HepG2 (cell line): Measurements from ENCODE around the gene RPUSD4. TPM values are rescaled to one million over a fixed set of nuclear protein-coding genes. Genes with fewer than 3 reads are reported as not detected.

ENCODE experiments used
- AGO2 ChIP-seq: fragments of 200-400 bp; formaldehyde crosslinking; optimal IDR thresholded peaks from 2 replicates; pipeline ENCODE3; 2017; ENCODE audit warnings: mild to moderate bottlenecking, low read depth, low read length, moderate library complexity
- ARNT2 ChIP-seq: sonication (generic); formaldehyde crosslinking; IDR thresholded peaks from 2 replicates; pipeline ENCODE4 v1.8.0; 2022; ENCODE audit warnings: mild to moderate bottlenecking, low read depth, missing genetic modification reagents, moderate library complexity
- CREBL2 ChIP-seq: sonication (generic); formaldehyde crosslinking; IDR thresholded peaks from 2 replicates; pipeline ENCODE4 v1.8.1; 2023; ENCODE audit warnings: missing genetic modification reagents, mild to moderate bottlenecking, borderline replicate concordance
- CSRNP2 ChIP-seq: sonication (generic); formaldehyde crosslinking; conservative IDR thresholded peaks from 2 replicates; pipeline ENCODE4 v1.8.0; 2022; ENCODE audit warnings: low read depth, missing genetic modification reagents
- ETV5 ChIP-seq: IDR thresholded peaks from 2 replicates; pipeline ENCODE4 v1.6.1; 2018; ENCODE audit warnings: missing biosample characterization, missing genetic modification reagents, inconsistent platforms, borderline replicate concordance
- HCFC1 ChIP-seq: fragments of 150-350 bp; IDR thresholded peaks from 2 replicates; pipeline ENCODE4 v1.6.1; 2014; ENCODE audit warnings: low read depth, low read length
- HNRNPUL1 ChIP-seq: fragments of 200-400 bp; formaldehyde crosslinking; IDR thresholded peaks from 2 replicates; pipeline ENCODE4 v1.6.1; 2017; ENCODE audit warnings: low read depth, mild to moderate bottlenecking, low read length, moderate library complexity
- PHF5A ChIP-seq: IDR thresholded peaks from one replicate; pipeline ENCODE4 v1.6.1; 2018; ENCODE audit warnings: low read depth, missing genetic modification reagents; ENCODE audit not compliant: unreplicated experiment
- SCMH1 ChIP-seq: sonication (generic); formaldehyde crosslinking; IDR thresholded peaks from 2 replicates; pipeline ENCODE4 v1.9.0; 2021; ENCODE audit warnings: missing genetic modification reagents, mild to moderate bottlenecking, borderline replicate concordance
- SMARCE1 ChIP-seq: fragments of 450-650 bp; IDR thresholded peaks from 2 replicates; pipeline ENCODE4 v1.6.1; 2017; ENCODE audit warnings: borderline replicate concordance
- TBP ChIP-seq: sonication (generic); formaldehyde crosslinking; IDR thresholded peaks from 2 replicates; pipeline ENCODE4 v1.5.0; 2020; ENCODE audit warnings: missing genetic modification reagents
- TP53 ChIP-seq: sonication (generic); formaldehyde crosslinking; conservative IDR thresholded peaks from 2 replicates; pipeline ENCODE4 v1.4.0; 2020; ENCODE audit warnings: missing genetic modification reagents
- ZBTB14 ChIP-seq: sonication (generic); formaldehyde crosslinking; IDR thresholded peaks from 2 replicates; pipeline ENCODE4 v1.4.0; 2020; ENCODE audit warnings: missing genetic modification reagents
- ZMYM2 ChIP-seq: sonication (generic); formaldehyde crosslinking; IDR thresholded peaks from 2 replicates; pipeline ENCODE4 v1.8.0; 2022; ENCODE audit warnings: mild to moderate bottlenecking, missing genetic modification reagents
- ZNF362 ChIP-seq: sonication (generic); formaldehyde crosslinking; IDR thresholded peaks from 2 replicates; pipeline ENCODE4 v1.4.0; 2020; ENCODE audit warnings: missing genetic modification reagents, mild to moderate bottlenecking, borderline replicate concordance
- ZNF563 ChIP-seq: sonication (generic); formaldehyde crosslinking; IDR thresholded peaks from 2 replicates; pipeline ENCODE4 v1.8.0; 2022; ENCODE audit warnings: mild to moderate bottlenecking, moderate library complexity, missing genetic modification reagents
- polyA plus RNA-seq, 8 experiments: library from polyadenylated mRNA; depleted of rRNA in 3 of 8; stranded (reverse) in 7 of 8; unstranded in 1 of 8; fragments of >200 nt; fragmentation: Illumina TruSeq in 4 of 8; extraction: Trizol in 4 of 8; gene quantifications; 2 replicates each; pipeline versions ENCODE4 v1.2.1 to v1.2.3, GENCODE V29; 2011 to 2016; ENCODE audit warnings: low read depth in 4 of 8, missing spikeins in 1 of 8, mixed read lengths in 1 of 8; ENCODE audit not compliant: insufficient read depth in 1 of 8
- total RNA-seq, 5 experiments: library from RNA; depleted of rRNA; stranded (reverse); fragments of >200 nt; fragmentation: Illumina TruSeq; extraction: Trizol; gene quantifications; 2 replicates each; pipeline ENCODE4 v1.2.3, GENCODE V29; 2016; ENCODE audit warnings: low read depth in 1 of 5
- TF ChIP-seq, protein P1 (sequence below): sonication (generic); formaldehyde crosslinking; IDR thresholded peaks from 2 replicates; pipeline ENCODE4 v1.9.0; 2021; ENCODE audit warnings: missing genetic modification reagents, borderline replicate concordance
- TF ChIP-seq, protein P2 (sequence below): sonication (generic); formaldehyde crosslinking; IDR thresholded peaks from 2 replicates; pipeline ENCODE4 v1.4.0; 2020; ENCODE audit warnings: missing genetic modification reagents, borderline replicate concordance

Gene RPUSD4
- total and polyA plus RNA-seq, 2 of the 13 experiments (the other 11 are each of a cell fraction or from before 2014, with no cell fraction given) = 45.0 to 52.9 TPM

DNA sequence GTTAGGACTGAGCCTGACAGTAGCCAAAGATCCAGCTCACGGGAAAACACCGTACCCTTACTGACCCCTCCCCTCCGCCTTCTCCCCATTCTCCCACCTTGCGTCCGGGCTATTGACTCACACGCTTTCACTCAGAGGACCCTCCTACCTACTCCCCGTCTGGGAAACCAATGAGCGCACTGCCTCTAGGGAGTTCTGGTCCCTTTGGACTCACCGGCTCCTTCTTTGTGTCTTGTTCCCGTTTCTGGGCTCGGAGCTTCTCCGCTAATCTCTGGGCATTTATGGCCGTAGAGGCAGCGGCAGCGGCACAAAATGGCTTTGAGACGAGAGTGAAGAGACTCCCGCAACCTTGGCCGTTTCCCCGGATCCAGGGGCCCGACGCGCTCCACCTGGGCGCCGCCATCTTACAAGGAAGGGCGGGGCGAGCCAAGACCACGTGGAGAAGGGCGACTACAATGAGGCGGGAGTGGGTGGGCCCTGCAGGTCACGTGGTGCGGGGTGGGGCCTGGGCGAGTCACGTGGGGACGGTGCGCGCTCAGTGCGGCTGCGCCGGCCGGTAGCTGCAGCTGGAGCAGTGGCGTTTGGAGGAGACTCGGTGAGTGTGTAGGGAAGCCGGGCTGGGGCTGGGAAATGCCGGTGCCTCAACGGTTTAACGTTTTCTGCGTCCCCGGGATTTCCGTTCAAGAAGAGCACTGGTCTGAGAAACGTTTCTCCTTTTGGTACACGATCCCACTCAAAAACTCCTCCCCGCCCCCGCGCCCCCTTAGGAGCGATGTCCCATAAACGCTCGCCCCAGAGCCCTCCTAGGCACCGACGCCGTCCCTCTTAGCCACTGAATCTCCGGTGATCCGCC, at the start of gene RPUSD4, which contains the start of gene FAM118B (continued):
- TF ChIP-seq ARNT2 (CRISPR knock-in tag) (peak; percentile 91), ZNF563 (CRISPR knock-in tag) (peak; percentile 22; the same call in 1 of the 2 replicates), ETV5 (CRISPR knock-in tag) (0 out of 2 replicates have a peak, but pooled peaks have one; percentile 44), PHF5A (CRISPR knock-in tag) (peak; percentile 36), HNRNPUL1 (no peak), SCMH1 (CRISPR knock-in tag) (no peak), HCFC1 (peak; percentile 52; the same call in 1 of the 2 replicates), TBP (CRISPR knock-in tag) (no peak), AGO2 (peak; percentile 57), CSRNP2 (CRISPR knock-in tag) (no peak), ZMYM2 (CRISPR knock-in tag) (no peak), CREBL2 (CRISPR knock-in tag) (0 out of 2 replicates have a peak, but pooled peaks have one; percentile 81), TP53 (no peak), SMARCE1 (no peak), ZNF362 (no peak), ZBTB14 (no peak; the same call in 1 of the 2 replicates)
- TF ChIP-seq, protein P1, sequence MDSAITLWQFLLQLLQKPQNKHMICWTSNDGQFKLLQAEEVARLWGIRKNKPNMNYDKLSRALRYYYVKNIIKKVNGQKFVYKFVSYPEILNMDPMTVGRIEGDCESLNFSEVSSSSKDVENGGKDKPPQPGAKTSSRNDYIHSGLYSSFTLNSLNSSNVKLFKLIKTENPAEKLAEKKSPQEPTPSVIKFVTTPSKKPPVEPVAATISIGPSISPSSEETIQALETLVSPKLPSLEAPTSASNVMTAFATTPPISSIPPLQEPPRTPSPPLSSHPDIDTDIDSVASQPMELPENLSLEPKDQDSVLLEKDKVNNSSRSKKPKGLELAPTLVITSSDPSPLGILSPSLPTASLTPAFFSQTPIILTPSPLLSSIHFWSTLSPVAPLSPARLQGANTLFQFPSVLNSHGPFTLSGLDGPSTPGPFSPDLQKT = no peak
- TF ChIP-seq, protein P2, sequence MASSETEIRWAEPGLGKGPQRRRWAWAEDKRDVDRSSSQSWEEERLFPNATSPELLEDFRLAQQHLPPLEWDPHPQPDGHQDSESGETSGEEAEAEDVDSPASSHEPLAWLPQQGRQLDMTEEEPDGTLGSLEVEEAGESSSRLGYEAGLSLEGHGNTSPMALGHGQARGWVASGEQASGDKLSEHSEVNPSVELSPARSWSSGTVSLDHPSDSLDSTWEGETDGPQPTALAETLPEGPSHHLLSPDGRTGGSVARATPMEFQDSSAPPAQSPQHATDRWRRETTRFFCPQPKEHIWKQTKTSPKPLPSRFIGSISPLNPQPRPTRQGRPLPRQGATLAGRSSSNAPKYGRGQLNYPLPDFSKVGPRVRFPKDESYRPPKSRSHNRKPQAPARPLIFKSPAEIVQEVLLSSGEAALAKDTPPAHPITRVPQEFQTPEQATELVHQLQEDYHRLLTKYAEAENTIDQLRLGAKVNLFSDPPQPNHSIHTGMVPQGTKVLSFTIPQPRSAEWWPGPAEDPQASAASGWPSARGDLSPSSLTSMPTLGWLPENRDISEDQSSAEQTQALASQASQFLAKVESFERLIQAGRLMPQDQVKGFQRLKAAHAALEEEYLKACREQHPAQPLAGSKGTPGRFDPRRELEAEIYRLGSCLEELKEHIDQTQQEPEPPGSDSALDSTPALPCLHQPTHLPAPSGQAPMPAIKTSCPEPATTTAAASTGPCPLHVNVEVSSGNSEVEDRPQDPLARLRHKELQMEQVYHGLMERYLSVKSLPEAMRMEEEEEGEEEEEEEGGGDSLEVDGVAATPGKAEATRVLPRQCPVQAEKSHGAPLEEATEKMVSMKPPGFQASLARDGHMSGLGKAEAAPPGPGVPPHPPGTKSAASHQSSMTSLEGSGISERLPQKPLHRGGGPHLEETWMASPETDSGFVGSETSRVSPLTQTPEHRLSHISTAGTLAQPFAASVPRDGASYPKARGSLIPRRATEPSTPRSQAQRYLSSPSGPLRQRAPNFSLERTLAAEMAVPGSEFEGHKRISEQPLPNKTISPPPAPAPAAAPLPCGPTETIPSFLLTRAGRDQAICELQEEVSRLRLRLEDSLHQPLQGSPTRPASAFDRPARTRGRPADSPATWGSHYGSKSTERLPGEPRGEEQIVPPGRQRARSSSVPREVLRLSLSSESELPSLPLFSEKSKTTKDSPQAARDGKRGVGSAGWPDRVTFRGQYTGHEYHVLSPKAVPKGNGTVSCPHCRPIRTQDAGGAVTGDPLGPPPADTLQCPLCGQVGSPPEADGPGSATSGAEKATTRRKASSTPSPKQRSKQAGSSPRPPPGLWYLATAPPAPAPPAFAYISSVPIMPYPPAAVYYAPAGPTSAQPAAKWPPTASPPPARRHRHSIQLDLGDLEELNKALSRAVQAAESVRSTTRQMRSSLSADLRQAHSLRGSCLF = no peak
